ENCODE measurements around the gene HLA-B. TPM values are rescaled to one million over a fixed set of nuclear protein-coding genes. Genes with fewer than 3 reads are reported as not detected.

HLA-B gene
- total and polyA plus RNA-seq, 4 donors = 341 to 864 (median 417) TPM

DNA sequence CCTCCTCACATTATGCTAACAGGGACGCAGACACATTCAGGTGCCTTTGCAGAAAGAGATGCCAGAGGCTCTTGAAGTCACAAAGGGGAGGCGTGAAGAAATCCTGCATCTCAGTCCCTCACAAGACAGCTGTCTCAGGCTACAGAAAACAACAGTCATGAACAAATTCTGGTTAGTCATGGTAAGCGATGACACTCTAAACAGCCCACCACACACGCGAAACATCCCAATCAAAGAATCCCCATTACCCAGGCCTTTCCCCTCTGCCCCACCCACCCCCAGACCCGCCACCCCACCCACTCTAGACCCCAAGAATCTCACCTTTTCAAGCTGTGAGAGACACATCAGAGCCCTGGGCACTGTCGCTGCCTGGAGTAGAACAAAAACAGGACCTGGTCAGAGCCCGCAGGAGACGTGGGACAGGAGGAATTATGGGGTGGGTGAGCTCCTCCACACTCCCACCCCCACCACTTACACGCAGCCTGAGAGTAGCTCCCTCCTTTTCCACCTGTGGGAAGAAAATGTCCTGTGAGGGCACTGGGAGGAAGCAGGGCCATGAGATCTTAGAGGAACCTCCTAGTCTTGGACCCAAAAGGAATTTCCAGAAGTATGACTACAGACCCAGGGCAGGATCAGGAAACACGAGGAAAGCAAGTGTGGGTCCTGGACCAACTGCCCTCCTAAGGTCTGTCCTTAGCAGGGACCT lies 2.7 kb downstream of the HLA-B start:
- no peak overlapping the region for H3K27ac ChIP-seq (ENCODE audit: low read depth in 1 of 2, low read length in 2 of 2)
- no peaks in the 10 kb centered on the region for H3K27me3 ChIP-seq (ENCODE audit: control insufficient read depth in 4 of 4, insufficient read depth in 4 of 4, low read length in 3 of 4)
- no peaks in the 10 kb centered on the region for H3K9me3 ChIP-seq (ENCODE audit: control insufficient read depth in 4 of 4, low read length in 3 of 4)
- H3K4me3 ChIP-seq (ENCODE audit: low read depth in 1 of 3, low read length in 3 of 3) = no peak overlapping the region
- 70% methylated on average over 11 of the region's 11 CpGs for WGBS
- TF ChIP-seq REST (IDR thresholded peaks at IDR 0.05) (no peak), EGR1 (IDR thresholded peaks at IDR 0.05; ENCODE audit: low read depth in 2 of 2) (no peak), HNF4G (IDR thresholded peaks at IDR 0.05) (no peak), JUND (IDR thresholded peaks at IDR 0.05) (no peak), ATF3 (IDR thresholded peaks at IDR 0.05) (no peak), ZBTB33 (IDR thresholded peaks at IDR 0.05) (no peak), YY1 (IDR thresholded peaks at IDR 0.05) (no peak), HNF4A (conservative IDR thresholded peaks at IDR 0.05) (no peak), SP1 (IDR thresholded peaks at IDR 0.05) (no peak), RXRA (IDR thresholded peaks at IDR 0.05) (no peak), FOXA1 (IDR thresholded peaks at IDR 0.05) (no peak), TAF1 (conservative IDR thresholded peaks at IDR 0.05) (no peak), GABPA (IDR thresholded peaks at IDR 0.05 in 1 of 2, conservative IDR thresholded peaks at IDR 0.05 in 1 of 2) (no peak), NR2F2 (IDR thresholded peaks at IDR 0.05) (no peak), MAX (IDR thresholded peaks at IDR 0.05) (no peak), CTCF (IDR thresholded peaks at IDR 0.05; ENCODE audit: low read depth, low read length, missing input control) (no peak)
- H3K4me1 ChIP-seq (ENCODE audit: control insufficient read depth in 4 of 4, insufficient read depth in 4 of 4, low read length in 3 of 4) = peaks cover 3 to 17% (median 11%) of the 10 kb centered on the region in 4 donors
- peaks cover 2 to 9% (median 7%) of the 10 kb centered on the region in 4 donors for H3K36me3 ChIP-seq (ENCODE audit: control insufficient read depth in 4 of 4, insufficient read depth in 3 of 4, low read depth in 1 of 4, low read length in 3 of 4)
- no peak for DNase-seq (ENCODE audit: low spot score)
- H3K9ac ChIP-seq (ENCODE audit: low read depth in 1 of 2, low read length in 2 of 2) = no peak overlapping the region

Data from liver (tissue), 9 donors.